Measurements from ENCODE around the gene LRRC1.

DNA sequence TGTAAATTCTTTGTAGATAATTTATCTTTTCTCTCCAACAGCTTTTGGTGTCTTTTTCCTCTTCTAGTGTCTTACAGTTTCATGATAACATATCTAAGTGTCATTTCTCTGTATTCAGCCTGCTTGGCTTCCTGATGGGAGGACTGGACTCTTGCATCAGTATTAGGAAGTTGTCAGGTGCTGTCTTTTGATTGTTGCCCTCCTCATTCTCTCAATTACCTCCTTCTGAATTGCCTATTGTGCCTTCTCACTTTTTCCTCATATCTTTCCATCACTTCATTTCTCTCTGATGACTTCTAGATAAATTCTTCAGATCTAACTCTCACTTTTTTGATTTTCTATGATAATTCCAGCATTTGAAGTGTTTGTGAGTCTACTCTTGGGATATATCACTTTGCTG, 162.0 kb downstream of the LRRC1 start:
- TF ChIP-seq, protein P1, sequence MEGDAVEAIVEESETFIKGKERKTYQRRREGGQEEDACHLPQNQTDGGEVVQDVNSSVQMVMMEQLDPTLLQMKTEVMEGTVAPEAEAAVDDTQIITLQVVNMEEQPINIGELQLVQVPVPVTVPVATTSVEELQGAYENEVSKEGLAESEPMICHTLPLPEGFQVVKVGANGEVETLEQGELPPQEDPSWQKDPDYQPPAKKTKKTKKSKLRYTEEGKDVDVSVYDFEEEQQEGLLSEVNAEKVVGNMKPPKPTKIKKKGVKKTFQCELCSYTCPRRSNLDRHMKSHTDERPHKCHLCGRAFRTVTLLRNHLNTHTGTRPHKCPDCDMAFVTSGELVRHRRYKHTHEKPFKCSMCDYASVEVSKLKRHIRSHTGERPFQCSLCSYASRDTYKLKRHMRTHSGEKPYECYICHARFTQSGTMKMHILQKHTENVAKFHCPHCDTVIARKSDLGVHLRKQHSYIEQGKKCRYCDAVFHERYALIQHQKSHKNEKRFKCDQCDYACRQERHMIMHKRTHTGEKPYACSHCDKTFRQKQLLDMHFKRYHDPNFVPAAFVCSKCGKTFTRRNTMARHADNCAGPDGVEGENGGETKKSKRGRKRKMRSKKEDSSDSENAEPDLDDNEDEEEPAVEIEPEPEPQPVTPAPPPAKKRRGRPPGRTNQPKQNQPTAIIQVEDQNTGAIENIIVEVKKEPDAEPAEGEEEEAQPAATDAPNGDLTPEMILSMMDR (conservative IDR thresholded peaks at IDR 0.05): no peak
- TF ChIP-seq ZFX (IDR thresholded peaks at IDR 0.05): no peak

Data from C4-2B (cell line).